Choroid plexus epithelial cell (primary cell): Measurements from ENCODE around the gene RBMS1.
A peak's percentile ranks its signal among the peaks of the same experiment; 100 is the strongest.

ENCODE experiments used
- DNase-seq: peaks from one replicate; pipeline ENCODE4 v3.0.0-alpha.2; 2010; ENCODE audit warnings: low read depth
- H3K4me3 ChIP-seq: 2 replicates; pipeline ENCODE4 v1.5.1; 2011; ENCODE audit warnings: low read depth, mild to moderate bottlenecking, control low read depth, low read length, moderate library complexity
- CTCF ChIP-seq: conservative IDR thresholded peaks from 2 replicates; pipeline ENCODE4 v1.5.1; 2011; ENCODE audit warnings: low read depth, mild to moderate bottlenecking, control low read depth, inconsistent platforms, low read length, moderate library complexity

RBMS1 gene

GRCh38 chr2:160381425-160381951 is 112.1 kb downstream of the RBMS1 start:
- DNase-seq: peak; percentile 64
- no peak for TF ChIP-seq CTCF
- H3K4me3 ChIP-seq: no peak overlapping the region

- H3K4me3 ChIP-seq: no peak overlapping the region
- no peak for TF ChIP-seq CTCF
- DNase-seq: no peak
These were observed 113.0 kb downstream of the RBMS1 start for GRCh38 chr2:160380611-160381010.

- TF ChIP-seq CTCF: no peak
- DNase-seq: no peak
- H3K4me3 ChIP-seq: no peak overlapping the region
These were observed 113.5 kb downstream of the RBMS1 start for GRCh38 chr2:160380000-160380570.

- H3K4me3 ChIP-seq: no peak overlapping the region
- no peak for TF ChIP-seq CTCF
- peak; percentile 94 for DNase-seq
These were observed 114.2 kb downstream of the RBMS1 start for GRCh38 chr2:160379399-160379798.

- TF ChIP-seq CTCF: peak; percentile 26
- H3K4me3 ChIP-seq: no peak overlapping the region
- DNase-seq: peak; percentile 69
These were observed 116.2 kb downstream of the RBMS1 start for GRCh38 chr2:160377204-160377995.

GRCh38 chr2:160376576-160376975 is 117.0 kb downstream of the RBMS1 start:
- TF ChIP-seq CTCF: no peak
- H3K4me3 ChIP-seq: no peak overlapping the region
- peak; percentile 77 for DNase-seq
